Panc1 (cell line): ENCODE measurements around the gene SSNA1.

Experiments used
- SIN3A ChIP-seq: IDR thresholded peaks from 2 replicates; pipeline ENCODE4 v1.6.1; 2012; ENCODE audit warnings: low read depth, mild to moderate bottlenecking, low read length, moderate library complexity, borderline replicate concordance; ENCODE audit not compliant: insufficient read depth
- TF ChIP-seq, protein P1 (sequence below): fragments of 450-650 bp; IDR thresholded peaks from 2 replicates; pipeline ENCODE4 v1.5.1; 2017; ENCODE audit warnings: mild to moderate bottlenecking

GRCh38 chr9:137226338-137227053, 38.0 kb downstream of the SSNA1 start:
- TF ChIP-seq SIN3A, result no peak
- TF ChIP-seq, protein P1, sequence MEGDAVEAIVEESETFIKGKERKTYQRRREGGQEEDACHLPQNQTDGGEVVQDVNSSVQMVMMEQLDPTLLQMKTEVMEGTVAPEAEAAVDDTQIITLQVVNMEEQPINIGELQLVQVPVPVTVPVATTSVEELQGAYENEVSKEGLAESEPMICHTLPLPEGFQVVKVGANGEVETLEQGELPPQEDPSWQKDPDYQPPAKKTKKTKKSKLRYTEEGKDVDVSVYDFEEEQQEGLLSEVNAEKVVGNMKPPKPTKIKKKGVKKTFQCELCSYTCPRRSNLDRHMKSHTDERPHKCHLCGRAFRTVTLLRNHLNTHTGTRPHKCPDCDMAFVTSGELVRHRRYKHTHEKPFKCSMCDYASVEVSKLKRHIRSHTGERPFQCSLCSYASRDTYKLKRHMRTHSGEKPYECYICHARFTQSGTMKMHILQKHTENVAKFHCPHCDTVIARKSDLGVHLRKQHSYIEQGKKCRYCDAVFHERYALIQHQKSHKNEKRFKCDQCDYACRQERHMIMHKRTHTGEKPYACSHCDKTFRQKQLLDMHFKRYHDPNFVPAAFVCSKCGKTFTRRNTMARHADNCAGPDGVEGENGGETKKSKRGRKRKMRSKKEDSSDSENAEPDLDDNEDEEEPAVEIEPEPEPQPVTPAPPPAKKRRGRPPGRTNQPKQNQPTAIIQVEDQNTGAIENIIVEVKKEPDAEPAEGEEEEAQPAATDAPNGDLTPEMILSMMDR, result no peak
